Iris pigment epithelial cell (primary cell): ENCODE results near the gene COX6A2.
"Not testable (repeated sequence)": the region's sequence is repeated elsewhere in the genome, so short reads cannot be mapped to it uniquely, and the experiment has no call there.

ENCODE experiments used
- DNase-seq: peaks from one replicate; pipeline ENCODE4 v3.0.0-alpha.2; 2011; ENCODE audit warnings: low read depth

COX6A2 gene

DNA sequence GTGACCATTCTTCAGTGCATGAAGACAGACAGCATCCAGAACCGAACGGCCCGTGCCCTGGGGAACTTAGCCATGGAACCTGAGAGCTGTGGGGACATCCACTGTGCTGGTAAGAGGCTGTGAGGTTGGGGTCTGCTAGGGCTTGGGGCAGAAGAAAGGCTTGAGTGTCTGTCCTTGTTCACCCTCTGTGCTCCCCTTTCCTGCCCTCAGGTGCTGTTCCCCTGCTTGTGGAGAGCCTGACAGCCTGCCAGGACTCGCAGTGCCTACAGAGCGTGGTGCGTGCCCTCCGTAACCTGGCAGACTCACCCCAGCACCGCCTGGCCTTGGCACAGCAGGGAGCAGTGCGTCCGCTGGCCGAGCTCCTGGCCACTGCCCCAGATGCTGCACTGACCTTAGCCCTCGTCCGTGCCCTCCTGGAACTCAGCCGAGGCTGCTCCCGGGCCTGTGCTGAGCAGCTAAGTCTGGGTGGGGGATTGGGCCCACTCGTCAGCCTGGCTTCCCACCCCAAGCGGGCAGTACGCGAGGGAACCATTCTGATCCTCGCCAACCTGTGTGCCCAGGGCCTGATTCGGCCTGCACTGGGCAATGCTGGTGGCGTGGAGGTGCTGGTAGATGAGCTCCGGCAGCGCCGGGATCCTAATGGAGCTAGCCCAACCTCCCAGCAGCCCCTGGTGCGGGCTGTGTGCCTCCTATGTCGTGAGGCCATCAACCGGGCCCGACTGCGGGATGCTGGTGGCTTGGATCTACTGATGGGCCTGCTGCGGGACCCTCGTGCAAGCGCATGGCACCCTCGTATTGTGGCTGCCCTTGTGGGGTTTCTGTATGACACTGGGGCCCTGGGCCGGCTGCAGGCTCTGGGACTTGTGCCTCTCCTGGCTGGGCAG, 34.0 kb upstream of the COX6A2 start:
- no peak for DNase-seq

- no peak for DNase-seq
These were observed 33.2 kb upstream of the COX6A2 start for GRCh38 chr16:31461201-31461920.

- peak; percentile 69 for DNase-seq
These were observed 32.4 kb upstream of the COX6A2 start for GRCh38 chr16:31460582-31461002.

DNA sequence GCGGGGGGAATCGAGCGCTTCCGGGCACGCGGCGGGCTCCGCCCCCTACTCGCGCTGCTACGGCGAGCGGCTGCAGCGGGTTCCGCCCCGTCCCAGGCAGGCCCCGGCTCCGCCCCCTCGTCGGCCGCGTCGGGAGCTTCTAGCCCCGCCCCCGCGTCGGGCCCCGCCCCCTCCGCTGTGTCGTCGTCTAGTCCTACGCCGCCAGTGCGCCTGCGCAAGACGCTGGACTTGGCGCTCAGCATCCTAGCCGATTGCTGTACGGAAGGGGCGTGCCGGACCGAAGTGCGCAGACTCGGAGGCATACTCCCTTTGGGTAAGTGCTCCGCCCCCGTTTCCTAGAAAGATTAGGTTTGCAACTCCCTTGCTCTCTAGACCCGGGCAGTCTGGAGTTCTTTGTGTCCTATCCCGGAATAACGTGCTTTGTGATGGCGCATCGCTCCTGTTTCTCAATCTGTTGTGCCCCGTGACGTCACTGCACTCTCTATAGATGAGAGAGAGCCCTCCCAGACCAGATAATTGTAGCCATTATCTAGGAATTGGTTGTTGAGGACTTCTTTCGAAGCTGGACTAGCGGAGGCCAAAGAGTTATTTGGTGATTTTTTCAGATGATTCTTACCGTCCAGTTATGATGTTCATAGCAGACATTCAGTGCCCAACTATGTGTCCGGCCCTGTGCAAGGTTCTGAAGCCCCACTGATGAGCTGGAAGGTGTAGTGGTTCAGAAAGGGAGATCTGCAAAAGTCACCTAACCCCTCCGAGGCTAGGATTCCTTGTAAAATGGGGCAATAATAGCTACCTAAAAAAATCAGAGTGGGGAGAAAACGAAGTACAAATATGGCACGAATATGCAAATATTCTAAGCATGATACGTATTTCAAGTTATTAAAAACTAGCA, 31.8 kb upstream of the COX6A2 start:
- DNase-seq, result peak; percentile 98

GRCh38 chr16:31458844-31459686, 30.9 kb upstream of the COX6A2 start, which contains the start of gene ARMC5:
TSS of gene ARMC5 (plus strand) at chr16:31459501. CDS start at chr16:31459525, 24 bp downstream.
- DNase-seq, result peak; percentile 99

DNA sequence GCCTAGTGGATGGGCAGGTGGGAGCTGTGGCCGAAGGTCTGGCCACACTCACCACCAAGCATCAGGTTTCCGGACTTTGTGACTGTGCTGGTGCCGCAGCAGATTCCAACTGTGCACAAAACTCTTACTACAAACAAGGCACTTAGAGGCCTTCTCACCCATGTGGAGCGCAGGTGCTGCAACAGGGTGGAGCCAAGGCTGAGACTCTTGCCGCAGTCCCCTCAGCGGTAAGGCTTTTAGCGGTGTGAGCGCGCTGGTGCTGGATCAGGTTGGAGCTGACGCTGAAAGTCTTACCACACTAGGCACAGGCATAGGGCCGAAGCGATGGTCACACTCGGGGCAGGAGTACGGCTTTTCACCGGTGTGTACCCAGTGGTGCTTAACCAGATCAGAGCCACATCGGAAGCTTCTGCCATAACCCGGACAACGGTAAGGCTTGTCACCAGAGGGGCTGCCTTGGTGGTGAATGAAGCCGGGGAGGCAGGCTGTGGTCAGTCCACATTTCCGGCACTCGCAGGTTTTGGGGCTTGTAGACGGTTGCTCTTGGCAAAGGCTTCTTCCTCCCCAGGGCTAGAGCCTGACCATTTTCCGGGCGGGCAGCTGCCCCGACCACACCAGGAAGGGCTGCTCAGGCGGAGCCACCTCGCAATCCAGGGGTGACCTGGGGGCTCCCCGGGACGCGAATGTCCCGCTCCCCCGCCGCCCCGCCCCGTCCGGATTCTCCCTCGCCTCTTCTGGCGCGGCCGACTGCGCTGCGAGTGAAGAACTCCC, 30.1 kb upstream of the COX6A2 start:
- peak; percentile 67 for DNase-seq

- DNase-seq, result no peak
These were observed 28.8 kb upstream of the COX6A2 start for GRCh38 chr16:31456988-31457360.

DNA sequence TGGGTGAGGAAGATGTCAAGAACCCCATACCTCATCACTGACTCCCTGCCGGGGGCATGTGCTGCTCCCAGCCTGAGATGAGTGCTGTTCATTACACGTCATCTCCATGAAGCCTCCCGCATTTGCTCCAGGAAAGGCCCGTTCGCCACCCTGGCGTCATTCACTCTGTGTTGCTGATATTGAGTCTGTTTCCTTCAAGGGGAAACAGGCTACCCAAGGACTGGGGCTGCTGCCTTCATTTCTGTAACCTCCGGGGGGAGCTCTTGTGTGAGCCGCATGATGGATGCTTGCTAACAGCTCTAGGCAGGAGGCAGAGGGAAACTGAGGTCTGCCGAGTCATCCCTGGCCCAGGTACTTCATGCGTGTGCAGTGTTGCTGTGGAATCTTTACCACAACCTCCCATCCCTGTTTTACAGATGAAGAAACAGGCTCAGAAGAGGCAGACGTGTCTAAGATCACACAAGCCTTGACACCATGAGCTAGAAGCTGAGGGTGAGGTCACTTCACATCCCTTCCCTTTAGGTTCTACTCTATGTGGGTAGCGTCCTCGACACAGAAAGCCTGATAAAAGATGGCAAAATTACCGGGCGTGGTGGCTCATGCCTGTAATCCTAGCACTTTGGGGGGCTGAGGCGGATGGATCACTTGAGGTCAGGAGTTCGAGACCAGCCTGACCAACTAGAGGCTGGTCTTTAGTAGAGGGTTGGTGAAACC, 27.6 kb upstream of the COX6A2 start:
- DNase-seq, result peak; percentile 45

- peak; percentile 63 for DNase-seq
These were observed 25.4 kb upstream of the COX6A2 start for GRCh38 chr16:31453255-31454204.

DNA sequence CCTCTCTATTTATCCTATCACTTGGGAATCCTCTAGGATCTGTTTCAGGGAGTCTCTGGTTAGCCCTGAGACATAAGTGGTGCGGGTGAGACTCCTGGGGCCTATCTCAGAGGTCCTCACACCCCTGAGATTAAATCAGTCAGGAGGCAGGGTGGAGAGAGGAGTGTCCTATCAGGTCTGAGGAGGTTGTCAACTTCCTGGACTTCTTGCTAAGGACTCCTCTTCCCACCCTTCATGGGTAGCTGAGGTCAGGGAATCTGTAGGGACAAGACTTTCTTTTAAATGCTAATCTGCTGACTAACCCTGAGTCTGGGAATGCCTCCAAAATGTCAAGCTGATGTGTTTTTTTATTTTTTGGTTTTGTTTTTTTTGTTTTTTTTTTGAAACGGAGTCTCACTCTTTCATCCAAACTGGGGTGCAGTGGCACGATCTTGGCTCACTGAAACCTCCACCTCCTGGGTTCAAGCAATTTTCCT, 24.5 kb upstream of the COX6A2 start:
- DNase-seq, result peak; percentile 92

- peak; percentile 83 for DNase-seq
These were observed 23.7 kb upstream of the COX6A2 start for GRCh38 chr16:31451681-31452351.

- DNase-seq, result no peak
These were observed 23.0 kb upstream of the COX6A2 start for GRCh38 chr16:31451201-31451600.

- DNase-seq, result not testable (repeated sequence)
These were observed 17.8 kb upstream of the COX6A2 start for GRCh38 chr16:31445931-31446330.

DNA sequence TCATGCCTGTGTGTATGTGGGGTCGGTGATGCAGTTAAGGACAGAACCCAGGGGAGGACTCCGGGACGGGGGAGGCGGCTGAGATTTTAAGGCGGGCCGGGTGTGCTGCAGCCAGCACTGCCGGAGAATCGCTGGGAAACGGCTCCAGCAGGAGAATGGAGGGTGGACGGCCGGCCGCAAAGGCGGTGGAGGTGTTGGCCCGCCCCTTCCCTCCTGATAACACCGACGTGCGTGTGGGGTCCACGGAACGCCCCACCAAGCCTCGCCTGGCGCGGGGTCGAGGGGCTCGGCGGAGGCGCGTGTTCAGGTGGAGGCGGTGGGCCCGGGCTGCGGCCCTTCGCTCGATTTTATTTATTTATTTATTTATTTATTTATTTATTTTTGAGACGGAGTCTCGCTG, 13.8 kb upstream of the COX6A2 start:
- no peak for DNase-seq

- DNase-seq, result no peak
These were observed 12.5 kb upstream of the COX6A2 start for GRCh38 chr16:31440516-31441184.

DNA sequence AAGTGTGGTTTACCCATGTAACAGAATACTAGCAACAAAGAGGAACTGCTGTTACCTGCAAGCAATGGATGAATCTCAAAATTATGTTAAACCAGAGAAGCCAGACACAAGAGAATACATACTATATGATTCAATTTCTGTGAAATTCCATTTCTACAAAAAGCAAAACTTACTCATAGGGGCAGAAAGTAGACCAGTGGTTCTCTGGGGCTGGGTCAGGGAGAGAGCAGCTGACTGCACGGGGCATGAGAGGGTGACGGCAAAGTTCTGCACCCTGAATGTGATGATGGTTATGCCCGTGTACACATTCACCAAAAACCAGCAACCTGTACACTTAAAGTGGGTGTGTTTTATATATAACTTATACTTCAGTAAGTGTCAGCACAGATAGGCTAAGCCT, 11.4 kb upstream of the COX6A2 start:
- no peak for DNase-seq

DNA sequence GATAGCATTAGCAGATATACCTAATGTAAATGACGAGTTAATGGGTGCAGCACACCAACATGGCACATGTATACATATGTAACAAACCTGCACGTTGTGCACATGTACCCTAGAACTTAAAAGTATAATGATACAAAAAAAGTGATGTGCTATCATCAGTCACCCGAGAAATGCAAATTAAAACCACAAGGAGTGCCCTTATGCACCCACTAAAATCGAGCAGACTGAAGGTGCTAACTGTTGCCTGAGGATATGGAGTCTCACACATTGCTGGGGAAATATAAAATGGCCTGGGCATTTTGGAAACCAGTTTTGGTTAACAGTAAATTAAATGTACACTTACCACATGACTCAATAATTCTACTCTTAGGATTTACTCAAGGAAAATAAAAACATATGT, 10.9 kb upstream of the COX6A2 start:
- not testable (repeated sequence) for DNase-seq
